SK-MEL-5 (cell line): ENCODE results near the gene UBE2E1. TPM values are rescaled to one million over a fixed set of nuclear protein-coding genes. Genes with fewer than 3 reads are reported as not detected.
"Not testable (repeated sequence)": the region's sequence is repeated elsewhere in the genome, so short reads cannot be mapped to it uniquely, and the experiment has no call there.

ENCODE experiments used
- DNase-seq: peaks from one replicate; pipeline ENCODE4 v3.0.0-alpha.2; 2016; ENCODE audit warnings: low read depth, low spot score
- in situ Hi-C: cut with HindIII; loops from 2 replicates; pipeline ENCODE4 v1.10.0; 2016; ENCODE audit warnings: low sequenced_read_pairs, high pct_unique_total_duplicates, low pct_unique_long_range_greater_than_20kb
- total RNA-seq: library from RNA; depleted of rRNA; stranded (reverse); fragments of >200 nt; shearing (Covaris generic); gene quantifications from 2 replicates; pipeline ENCODE4 v1.2.3, GENCODE V29; 2014

UBE2E1 gene
- total RNA-seq, 1 experiment from 2014 or later, result 158 TPM

- DNase-seq, result no peak
- in situ Hi-C loops, result no loop called here
These were observed 57.3 kb downstream of the UBE2E1 start for GRCh38 chr3:23863060-23863459.

GRCh38 chr3:23864931-23865330 lies 59.2 kb downstream of the UBE2E1 start:
- DNase-seq, result no peak
- in situ Hi-C loops, result no loop called here

DNA sequence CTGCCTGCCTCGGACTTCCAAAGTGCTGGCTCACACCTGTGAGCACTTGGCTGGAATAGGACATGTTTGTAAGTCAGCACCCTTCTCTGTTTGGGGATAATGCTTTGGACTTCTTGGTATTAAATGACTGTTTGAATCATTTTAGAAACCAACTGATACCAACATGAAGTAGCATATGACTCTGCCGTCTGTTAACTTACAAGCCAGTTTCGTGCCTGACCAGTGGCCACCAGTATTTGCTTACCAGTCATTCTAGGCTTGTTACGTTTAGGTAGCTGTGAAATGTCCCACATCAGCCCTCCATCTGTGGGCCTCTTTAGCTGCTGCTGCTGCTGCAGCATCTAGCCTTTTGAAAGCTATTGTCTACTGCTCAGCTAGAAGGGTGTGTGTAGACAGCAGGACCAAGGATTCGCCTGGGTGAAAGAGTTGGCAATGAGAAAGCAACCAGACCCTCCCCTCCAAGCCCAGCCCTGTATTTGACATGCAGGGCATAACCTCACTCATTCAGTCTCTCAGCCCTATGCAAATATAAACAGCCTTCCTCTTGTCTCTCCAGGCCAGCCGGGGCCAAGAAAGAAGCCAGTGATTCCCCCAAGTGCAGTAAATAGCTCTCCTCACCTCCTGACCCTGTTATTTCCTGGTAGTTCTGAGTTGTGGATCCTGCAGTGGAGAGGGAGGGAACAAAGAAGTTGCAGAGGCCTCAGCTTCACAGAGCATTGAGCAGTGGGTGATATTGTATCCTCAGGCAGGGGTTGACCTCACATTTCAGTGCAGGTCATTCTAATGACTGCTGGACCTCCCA lies 60.0 kb downstream of the UBE2E1 start:
- in situ Hi-C loops, result no loop called here

DNA sequence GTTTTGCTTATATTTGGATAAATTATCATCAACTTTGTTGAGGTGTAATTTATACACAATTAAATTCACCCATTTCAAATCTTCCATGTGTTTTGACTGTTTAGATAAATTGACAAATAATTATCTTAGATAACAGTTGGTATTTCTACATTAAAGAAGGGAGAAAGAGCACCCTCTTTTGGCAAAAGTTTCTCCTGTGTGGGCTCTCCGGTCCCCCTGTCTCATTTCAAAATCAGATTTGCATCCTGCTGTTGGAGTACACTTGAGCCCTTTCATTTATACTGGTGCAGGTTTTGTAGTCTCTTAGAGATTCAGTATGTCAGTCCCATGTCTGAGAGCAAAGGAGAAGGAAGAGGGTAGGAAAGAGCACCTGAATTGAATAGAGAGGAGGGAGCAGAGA lies 61.6 kb downstream of the UBE2E1 start:
- in situ Hi-C loops, result no loop called here
- peak; percentile 32 for DNase-seq

More for the DNA sequence above, 60.0 kb downstream of the UBE2E1 start:
- DNase-seq, result peak; percentile 98

DNA sequence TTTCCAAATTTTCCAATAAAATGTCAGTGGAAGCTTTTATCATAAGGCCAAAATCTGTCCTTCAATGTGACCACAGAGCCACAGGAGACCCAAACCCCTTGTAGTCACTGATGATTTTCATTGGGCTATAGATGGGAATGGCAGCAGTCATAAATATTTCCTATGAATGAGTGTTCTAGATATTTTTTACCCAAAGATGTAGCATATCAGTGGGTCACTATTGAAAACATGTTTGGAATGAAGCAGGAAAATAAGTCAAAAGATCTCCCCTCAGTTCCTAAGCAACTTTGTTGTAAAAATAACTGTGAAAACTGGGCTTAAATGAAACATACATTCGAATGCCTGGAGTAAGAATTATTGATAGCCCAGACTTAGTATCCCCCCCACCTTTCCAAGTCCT lies 62.1 kb downstream of the UBE2E1 start:
- no peak for DNase-seq
- in situ Hi-C loops, result no loop called here

- in situ Hi-C loops, result no loop called here
- DNase-seq, result no peak
These were observed 64.4 kb downstream of the UBE2E1 start for GRCh38 chr3:23869977-23870662.

DNA sequence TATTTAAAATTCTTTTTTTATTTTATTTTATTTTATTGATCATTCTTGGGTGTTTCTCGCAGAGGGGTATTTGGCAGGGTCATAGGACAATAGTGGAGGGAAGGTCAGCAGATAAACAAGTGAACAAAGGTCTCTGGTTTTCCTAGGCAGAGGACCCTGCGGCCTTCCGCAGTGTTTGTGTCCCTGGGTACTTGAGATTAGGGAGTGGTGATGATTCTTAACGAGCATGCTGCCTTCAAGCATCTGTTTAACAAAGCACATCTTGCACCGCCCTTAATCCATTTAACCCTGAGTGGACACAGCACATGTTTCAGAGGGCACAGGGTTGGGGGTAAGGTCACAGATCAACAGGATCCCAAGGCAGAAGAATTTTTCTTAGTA lies 64.9 kb downstream of the UBE2E1 start:
- DNase-seq, in situ Hi-C loops: not testable (repeated sequence)

DNA sequence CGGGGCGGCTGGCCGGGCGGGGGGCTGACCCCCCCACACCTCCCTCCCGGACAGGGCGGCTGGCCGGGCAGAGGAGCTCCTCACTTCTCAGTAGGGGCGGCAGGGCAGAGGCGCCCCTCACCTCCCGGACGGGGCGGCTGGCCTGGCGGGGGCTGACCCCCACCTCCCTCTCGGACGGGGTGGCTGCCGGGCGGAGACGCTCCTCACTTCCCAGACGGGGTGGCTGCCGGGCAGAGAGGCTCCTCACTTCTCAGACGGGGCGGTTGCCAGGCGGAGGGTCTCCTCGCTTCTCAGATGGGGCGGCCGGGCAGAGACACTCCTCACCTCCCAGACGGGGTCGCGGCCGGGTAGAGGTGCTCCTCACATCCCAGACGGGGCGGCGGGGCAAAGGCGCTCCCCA lies 65.6 kb downstream of the UBE2E1 start:
- in situ Hi-C loops, DNase-seq: not testable (repeated sequence)

DNA sequence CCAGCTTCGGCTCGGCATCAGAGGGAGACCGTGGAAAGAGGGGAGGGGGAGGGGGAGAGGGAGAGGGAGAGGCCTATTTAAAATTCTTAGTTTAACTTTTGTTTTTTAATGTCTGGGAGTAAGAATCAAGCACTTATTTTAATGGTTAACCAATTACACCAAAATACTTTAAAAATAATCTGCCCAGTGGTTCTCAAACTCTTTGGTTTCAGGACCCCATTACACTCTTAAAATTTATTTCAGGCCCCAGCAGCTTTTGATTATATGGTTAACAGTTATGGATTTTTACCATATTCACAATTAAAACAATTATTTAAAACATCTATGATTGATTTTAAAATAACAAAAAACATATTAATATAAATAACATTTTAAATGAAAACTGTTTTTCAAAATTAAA lies 66.6 kb downstream of the UBE2E1 start:
- no peak for DNase-seq
- in situ Hi-C loops, result no loop called here

- no peak for DNase-seq
- in situ Hi-C loops, result no loop called here
These were observed 68.2 kb downstream of the UBE2E1 start for GRCh38 chr3:23873941-23874340.

DNA sequence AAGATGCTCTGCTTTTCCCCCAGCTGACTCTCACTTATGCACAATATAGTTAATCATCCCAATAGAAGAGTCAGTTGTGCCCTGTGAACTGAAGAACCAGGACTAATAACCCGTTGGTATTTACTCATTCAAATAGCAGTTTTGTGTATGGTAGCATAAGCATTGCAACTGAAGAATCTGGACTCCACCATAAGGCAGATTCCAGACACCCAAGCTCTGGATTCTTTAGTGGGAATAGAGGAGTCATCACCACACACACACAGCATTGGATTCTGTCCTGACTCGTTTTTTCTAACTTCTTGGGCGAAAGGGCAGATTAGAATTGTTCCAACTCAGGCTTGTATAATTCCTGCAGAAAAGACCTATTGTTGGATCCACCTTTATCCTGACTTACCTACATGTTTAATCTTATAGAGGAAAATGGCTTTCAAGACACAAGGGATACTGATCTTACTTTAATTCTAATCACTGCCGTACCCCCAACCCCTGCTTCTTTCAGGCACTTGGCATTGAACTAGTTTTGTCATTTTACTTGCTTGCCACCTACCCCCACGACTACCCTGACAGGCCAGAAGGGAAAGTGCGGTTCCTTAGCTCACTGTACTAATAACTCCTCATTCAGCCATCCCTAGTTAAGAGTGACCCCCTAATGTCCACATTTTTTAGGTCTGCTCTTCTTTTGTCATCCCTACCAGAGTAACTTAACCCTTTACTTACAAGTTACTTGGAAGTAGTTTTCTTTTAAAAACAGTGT lies 68.8 kb downstream of the UBE2E1 start:
- in situ Hi-C loops, result no loop called here
- DNase-seq, result no peak

GRCh38 chr3:23875113-23875725 lies 69.5 kb downstream of the UBE2E1 start:
- in situ Hi-C loops, result no loop called here
- DNase-seq, result no peak

- in situ Hi-C loops, result no loop called here
- no peak for DNase-seq
These were observed 71.2 kb downstream of the UBE2E1 start for GRCh38 chr3:23876923-23877322.

DNA sequence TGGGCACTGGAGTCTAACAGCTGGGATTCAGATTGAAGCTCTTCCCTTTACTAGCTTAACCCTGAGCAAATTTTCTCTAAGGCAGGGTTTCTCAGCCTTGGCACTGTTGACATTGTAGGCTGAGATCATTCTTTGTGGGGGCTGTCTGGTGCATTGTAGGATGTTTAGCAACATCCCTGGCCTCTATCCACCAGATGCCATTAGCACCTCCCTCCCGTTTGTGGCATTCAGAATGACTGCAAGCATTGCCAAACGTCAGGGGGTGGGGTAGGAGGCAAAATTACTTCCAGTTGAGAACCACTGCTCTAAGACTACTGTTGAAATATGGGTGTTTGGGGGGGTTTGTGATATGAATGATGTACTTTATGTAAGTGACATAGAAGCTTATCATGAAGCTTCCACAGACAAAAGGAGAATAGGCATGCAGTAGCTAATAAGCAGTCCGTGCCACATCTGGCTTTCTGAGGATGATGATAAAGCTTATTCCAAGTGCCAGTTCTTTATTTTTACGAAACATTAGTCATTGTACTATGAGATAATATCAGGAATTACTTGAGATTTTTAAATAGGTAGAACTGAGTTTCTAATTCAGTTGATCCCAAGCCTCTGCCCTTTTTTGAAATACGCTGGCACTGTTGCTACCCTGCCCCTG lies 71.7 kb downstream of the UBE2E1 start:
- in situ Hi-C loops, result no loop called here
- DNase-seq, result no peak

- in situ Hi-C loops, result no loop called here
- DNase-seq, result no peak
These were observed 73.7 kb downstream of the UBE2E1 start for GRCh38 chr3:23879485-23879884.

GRCh38 chr3:23880703-23881339 lies 75.1 kb downstream of the UBE2E1 start:
- in situ Hi-C loops, result no loop called here
- DNase-seq, result no peak

- DNase-seq, in situ Hi-C loops: not testable (repeated sequence)
These were observed 76.2 kb downstream of the UBE2E1 start for GRCh38 chr3:23881993-23882392.
